ENCODE measurements around the gene EPS15.

DNA sequence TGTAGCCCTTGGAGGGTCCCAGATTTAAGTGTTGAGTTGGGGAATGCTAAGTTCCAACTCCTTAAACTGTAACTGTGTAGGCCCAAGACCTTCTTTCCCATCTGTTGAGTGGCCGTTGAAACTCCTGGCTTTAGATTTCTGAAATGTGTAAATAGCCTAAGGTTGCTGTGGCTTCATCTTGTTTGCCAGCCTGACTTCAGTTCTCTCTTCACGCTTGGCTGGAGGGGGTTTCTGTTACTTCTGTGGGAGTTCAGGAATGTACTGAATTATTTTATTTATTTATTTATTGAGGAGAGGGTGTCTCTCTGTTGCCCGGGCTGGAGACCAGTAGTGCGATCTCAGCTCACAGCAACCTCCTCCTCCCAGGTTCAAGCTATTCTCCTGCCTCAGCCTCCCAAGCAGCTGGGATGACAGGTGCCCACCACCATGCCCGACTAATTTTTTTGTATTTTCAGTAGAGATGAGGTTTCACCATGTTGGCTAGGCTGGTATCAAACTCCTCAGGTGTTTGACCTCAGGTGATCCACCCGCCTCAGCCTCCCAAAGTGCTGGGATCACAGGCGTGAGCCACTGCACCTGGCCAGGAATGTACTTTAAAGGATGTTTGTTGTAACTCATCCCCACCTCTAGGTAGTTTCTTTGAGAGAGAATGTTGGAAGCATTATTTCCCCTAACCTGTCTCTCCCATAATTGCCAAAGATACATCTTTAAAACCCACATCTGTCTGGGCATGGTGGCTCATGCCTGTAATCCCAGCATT lies 194.6 kb downstream of the EPS15 start:
- TF ChIP-seq CTCF (IDR thresholded peaks at IDR 0.05; ENCODE audit: poor library complexity) (no peak), EZH2phosphoT487 (IDR thresholded peaks at IDR 0.05; ENCODE audit: low read depth, severe bottlenecking, unreplicated experiment) (no peak)

Data from hepatocyte (in vitro differentiated cells).